Motor neuron (in vitro differentiated cells): Measurements from ENCODE around the gene HIPK3. TPM values are rescaled to one million over a fixed set of nuclear protein-coding genes. Genes with fewer than 3 reads are reported as not detected.

Experiments
- ATAC-seq, 8 experiments: fragments of 200-7000 bp; cut with Tn5 transposase; replicated peaks in 6 of 8; 2 replicates each; pipeline ENCODE4 v1.8.0; 2021; ENCODE audit warnings: mild to moderate bottlenecking in 8 of 8, moderate library complexity in 8 of 8
- H3K27ac ChIP-seq, 2 donors: fragments of 250-450 bp; sonication (Bioruptor Pico); 2 replicates each; pipeline ENCODE4 v1.9.0; 2021; ENCODE audit warnings: antibody characterized with exemption in 2 of 2, mild to moderate bottlenecking in 2 of 2, moderate library complexity in 1 of 2
- H3K4me1 ChIP-seq, 2 donors: fragments of 250-450 bp; sonication (Bioruptor Pico); replicated peaks in 1 of 2; 2 replicates each; pipeline ENCODE4 v1.6.1; 2021; ENCODE audit warnings: antibody characterized with exemption in 2 of 2, mild to moderate bottlenecking in 2 of 2, moderate library complexity in 1 of 2
- H3K4me3 ChIP-seq, 5 donors: fragments of 250-450 bp; sonication (Bioruptor Pico); 2 replicates each; pipeline ENCODE4 v1.9.0; 2021; ENCODE audit warnings: antibody characterized with exemption in 5 of 5, mild to moderate bottlenecking in 5 of 5, moderate library complexity in 4 of 5
- WGBS, 10 experiments: fragments of 450-650 bp; shearing (Covaris generic); methylation state at CpG; one replicate each; pipeline ENCODE4 v1.0.0; 2022; 5-methylcytosine and 5-hydroxymethylcytosine counted together
- in situ Hi-C, 9 experiments: fragments of 400-800 bp; cut with MboI; loops; one replicate each; pipeline ENCODE4 v1.15.0; 2021; ENCODE audit warnings: low sequenced_read_pairs in 9 of 9, low pct_unique_long_range_greater_than_20kb in 2 of 9; ENCODE audit not compliant: unreplicated experiment in 9 of 9
- total RNA-seq, 8 experiments: library from RNA; unstranded; fragments of 300-600 nt; gene quantifications; 2 replicates each; pipeline versions ENCODE4 v1.2.3 to v1.2.4, GENCODE V29; 2022

The HIPK3 gene
- total RNA-seq, 8 experiments from 2014 or later, result 32.4 to 74.1 (median 48.2) TPM

DNA sequence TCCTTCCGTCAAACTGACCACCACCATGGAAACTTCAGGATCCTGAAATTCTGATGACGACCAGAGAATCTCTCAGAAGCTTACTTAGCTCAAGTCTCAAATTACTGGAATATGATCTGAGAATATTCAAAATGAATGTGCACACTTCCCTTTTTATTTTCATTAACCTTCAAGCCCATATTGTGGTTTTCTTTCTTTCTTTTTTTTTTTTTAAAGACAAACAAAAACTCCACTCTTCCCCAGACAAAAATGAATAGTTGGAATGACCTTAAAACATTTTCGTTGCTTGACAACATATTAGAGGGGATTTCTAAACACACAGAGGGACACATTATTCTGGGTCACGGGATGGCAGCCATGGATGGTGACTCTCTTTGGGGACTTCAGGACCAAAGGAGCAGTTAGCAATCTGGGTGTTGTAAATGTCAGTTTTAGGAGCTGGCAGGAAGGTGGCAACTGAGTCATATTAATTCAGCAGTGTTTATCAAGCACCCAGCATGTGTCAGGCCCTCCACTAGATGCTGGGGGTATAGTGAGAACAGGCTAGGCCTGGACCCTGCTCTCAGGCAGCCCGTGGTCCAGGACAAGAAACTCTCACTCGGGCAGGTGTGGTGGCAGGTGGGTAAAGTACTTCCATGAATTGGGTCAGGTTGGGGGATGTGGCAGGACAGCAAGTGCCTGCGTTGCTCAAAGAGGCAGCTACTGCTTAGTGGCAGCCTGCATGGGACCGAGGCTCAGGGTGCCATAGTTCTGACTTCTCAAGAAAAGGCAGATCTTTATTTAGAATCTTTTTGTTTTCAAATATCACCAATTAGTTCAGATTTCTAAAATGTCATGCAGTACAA, 126.1 kb downstream of the HIPK3 start:
- WGBS, 10 experiments, result 39 to 96% (median 79%) methylated on average over 1 to 8 of the region's 8 CpGs
- in situ Hi-C loops, result no loop called here
- peak in 2 of 8 experiments; percentile 19 to 54 for ATAC-seq
- H3K4me1 ChIP-seq, result peaks cover 0 to 9% of the 10 kb centered on the region in 2 donors
- H3K4me3 ChIP-seq, result no peak overlapping the region
- no peak overlapping the region for H3K27ac ChIP-seq

DNA sequence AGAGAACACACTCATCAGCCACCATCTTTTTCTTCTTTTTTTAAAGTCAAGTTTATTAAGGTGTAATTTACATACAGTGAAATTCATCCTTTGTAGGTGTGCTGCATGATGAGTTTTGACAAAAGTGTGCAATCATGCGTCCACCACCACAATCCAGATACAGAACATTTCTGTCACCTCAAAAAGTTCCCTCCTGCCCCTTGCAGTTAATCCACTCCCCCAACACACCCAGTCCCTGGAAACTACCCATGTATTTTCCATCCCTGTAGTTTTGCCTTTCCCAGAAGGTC, 126.7 kb downstream of the HIPK3 start:
- WGBS, 10 experiments, result 75 to 100% (median 100%) methylated on average over 1 of the region's 1 CpG; no CpG with 5 or more reads in 4 of the 10 experiments
- no peak overlapping the region for H3K27ac ChIP-seq
- no peak for ATAC-seq
- in situ Hi-C loops, result no loop called here
- H3K4me3 ChIP-seq, result no peak overlapping the region
- peaks cover 0 to 5% of the 10 kb centered on the region in 2 donors for H3K4me1 ChIP-seq

DNA sequence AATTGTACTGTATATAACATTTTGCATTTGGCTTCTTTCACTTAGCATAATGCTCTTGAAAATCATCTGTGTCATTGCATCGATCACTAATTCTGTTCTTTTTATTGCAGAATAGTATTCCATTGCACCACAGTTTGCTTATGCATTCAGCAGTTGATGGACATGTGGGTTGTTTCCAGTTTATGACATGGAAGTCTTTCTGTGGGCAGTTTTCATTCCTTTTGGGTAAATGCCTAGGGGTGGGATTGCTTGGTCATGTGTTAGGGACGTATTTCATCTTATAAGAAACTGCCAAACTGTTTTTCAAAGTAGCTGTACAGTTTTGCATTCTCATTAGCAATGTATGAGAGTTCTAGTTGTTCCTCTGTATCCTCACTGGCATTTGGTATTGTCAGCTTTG, 127.0 kb downstream of the HIPK3 start:
- Histone ChIP-seq H3K4me3 (no peak overlapping the region), H3K4me1 (peaks cover 0 to 2% of the 10 kb centered on the region in 2 donors), H3K27ac (no peak overlapping the region)
- peak in 2 of 8 experiments; percentile 17 to 63 for ATAC-seq
- in situ Hi-C loops, result no loop called here
- WGBS, 10 experiments, result 50 to 100% (median 83%) methylated on average over 1 to 2 of the region's 2 CpGs; no CpG with 5 or more reads in 3 of the 10 experiments

DNA sequence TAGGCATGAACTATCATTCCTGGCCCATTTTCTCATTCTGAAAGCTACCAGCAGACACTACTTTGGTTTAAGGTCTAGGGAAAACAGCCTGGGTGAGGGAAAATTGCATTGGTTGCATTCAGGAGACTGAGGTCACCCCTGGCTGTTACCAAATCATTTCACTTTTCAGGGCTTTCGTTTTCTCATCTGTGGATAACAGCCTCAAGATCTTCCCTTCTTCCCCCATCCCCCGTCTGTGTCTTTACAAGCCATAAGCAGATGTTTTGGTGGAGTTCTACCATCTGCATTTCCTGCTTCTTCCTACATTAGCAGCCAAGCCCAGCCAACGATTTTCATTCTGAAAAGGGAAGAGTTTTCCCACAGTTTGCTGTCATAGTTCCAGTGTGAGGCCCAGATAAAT, 130.4 kb downstream of the HIPK3 start:
- H3K4me3 ChIP-seq, result no peak overlapping the region
- in situ Hi-C loops, result no loop called here
- ATAC-seq, result peak in 2 of 8 experiments; percentile 13 to 62
- peaks cover 0 to 19% of the 10 kb centered on the region in 2 donors for H3K4me1 ChIP-seq
- H3K27ac ChIP-seq, result no peak overlapping the region
- 0 to 82% (median 25%) methylated on average over 1 to 3 of the region's 3 CpGs; no CpG with 5 or more reads in 3 of the 10 experiments for WGBS, 10 experiments

DNA sequence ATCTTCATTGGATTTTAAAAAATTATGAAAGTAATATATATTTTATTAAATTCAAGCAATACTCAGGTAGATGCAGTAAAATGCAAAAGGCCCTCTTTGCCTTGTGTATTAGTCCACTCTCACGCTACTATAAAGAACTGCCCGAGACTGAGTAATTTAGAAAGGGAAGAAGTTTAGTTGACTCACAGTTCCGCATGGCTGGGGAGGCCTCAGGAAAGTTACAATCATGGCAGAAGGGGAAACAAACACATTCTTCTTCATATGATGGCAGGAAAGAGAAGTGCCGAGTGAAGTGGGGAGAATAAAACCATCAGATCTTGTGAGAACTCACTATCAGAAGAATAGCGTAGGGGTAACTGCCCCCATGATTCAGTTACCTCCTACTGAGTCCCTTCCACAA, 130.8 kb downstream of the HIPK3 start:
- H3K4me3 ChIP-seq, result no peak overlapping the region
- no peak for ATAC-seq
- H3K4me1 ChIP-seq, result peaks cover 0 to 19% of the 10 kb centered on the region in 2 donors
- 87 to 100% (median 90%) methylated on average over 2 to 5 of the region's 5 CpGs; no CpG with 5 or more reads in 2 of the 10 experiments for WGBS, 10 experiments
- in situ Hi-C loops, result no loop called here
- H3K27ac ChIP-seq, result no peak overlapping the region

DNA sequence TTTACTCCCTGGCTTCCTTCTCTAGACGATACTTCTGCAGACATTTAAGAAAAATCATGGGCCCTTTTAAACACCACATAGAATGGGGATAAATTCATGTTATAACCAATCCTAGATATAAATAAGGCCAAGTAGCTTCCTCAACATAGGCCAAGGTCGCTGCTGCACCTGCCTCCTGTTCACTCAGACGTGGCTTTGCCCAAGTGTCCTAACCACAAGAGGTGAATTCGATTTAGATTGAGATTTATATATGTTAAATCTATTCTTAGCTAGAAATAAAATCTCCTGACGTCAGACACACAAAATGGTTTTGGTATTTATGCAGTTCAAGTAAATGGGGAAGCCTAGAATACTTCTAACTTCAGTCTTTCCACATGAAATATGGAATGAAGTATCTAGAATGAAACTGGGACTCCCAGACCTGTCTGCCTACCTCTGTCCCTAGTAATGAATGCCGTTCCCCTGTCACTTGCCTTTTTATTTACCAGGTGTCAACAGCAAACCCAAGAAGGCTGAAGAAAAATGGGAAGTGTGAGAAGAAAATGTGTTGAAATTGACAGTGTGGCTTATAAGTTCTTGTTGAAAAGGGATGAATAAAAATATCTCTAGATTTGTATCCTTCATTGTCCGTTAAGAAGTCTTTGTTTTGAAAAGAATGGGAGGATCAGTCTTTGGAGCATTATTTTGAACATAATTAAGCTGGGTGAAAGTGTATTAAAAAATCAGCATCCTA, 131.8 kb downstream of the HIPK3 start:
- in situ Hi-C loops, result no loop called here
- no peak overlapping the region for H3K4me3 ChIP-seq
- H3K27ac ChIP-seq, result no peak overlapping the region
- H3K4me1 ChIP-seq, result peaks cover 0 to 19% of the 10 kb centered on the region in 2 donors
- WGBS, 10 experiments, result 32 to 100% (median 91%) methylated on average over 1 to 7 of the region's 7 CpGs
- no peak for ATAC-seq

DNA sequence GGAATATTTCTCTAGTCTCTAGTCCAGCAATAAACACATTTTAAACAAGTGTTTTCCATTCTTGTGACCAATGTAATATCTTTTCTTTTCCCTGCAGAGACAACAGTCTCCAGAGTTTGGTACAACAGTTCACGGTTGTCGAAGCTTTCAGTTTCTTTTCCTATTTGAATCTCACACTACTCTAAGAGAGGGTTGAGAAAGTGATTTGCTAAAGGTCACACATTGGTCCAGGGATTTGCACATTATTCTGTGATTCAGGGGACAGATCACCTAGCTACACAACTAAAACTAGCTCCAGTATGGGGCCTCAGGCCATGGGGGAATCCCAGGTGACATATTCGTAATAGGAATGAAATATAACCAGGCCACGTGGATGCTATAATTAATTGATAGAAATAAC, 132.5 kb downstream of the HIPK3 start:
- H3K27ac ChIP-seq, result no peak overlapping the region
- 80 to 98% (median 89%) methylated on average over 2 to 4 of the region's 4 CpGs; no CpG with 5 or more reads in 1 of the 10 experiments for WGBS, 10 experiments
- peaks cover 0 to 19% of the 10 kb centered on the region in 2 donors for H3K4me1 ChIP-seq
- in situ Hi-C loops, result no loop called here
- H3K4me3 ChIP-seq, result no peak overlapping the region
- no peak for ATAC-seq

DNA sequence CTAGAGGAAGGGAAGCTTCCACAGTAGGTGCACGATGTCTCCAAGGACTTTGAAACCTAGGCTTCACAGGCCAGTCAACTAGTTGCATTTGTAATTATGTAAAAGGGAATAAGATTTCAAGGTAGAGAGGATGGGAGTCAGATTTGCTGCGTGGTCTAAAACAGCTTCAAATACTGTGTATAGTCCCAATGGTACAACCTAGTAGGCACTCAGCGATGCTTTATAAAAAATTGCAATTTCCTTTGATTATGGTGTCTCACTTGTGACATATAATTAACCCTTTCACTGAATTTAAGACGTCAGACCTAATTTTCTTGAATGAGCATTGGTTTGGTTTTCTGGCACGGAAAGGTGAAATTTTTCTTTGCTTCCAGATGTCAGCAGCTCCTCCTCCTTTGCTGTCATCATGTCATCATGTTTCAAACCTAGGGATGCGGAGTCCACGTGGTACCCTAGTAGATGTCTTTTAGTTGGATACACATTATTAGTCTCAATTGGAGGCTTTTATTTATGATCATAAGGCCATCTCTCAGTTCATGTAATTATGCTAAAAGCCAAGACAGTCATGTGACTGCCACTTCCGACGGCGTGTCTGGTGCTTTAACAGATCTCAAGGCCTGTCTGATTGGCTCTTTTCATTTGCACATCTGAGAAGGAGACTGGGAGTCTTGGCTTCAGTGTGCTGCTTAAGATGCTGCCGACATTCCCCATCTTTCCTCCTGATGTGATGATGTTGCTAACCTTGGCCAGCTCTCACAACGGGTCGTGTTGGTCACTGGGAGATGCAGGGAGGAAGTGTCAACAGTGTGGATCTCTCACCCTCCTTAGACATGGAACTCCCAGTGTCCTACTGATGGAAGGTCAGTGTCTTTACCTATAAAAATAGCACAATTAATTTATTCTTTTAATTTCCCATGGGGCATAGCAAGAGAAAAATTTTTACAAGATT, 134.0 kb downstream of the HIPK3 start:
- ATAC-seq, result peak in 5 of 8 experiments; percentile 90 to 96 (median 91)
- peak overlapping the region; percentile 32 to 59 for H3K27ac ChIP-seq
- H3K4me1 ChIP-seq, result peaks cover 0 to 19% of the 10 kb centered on the region in 2 donors
- H3K4me3 ChIP-seq, result peak overlapping the region in 1 of 5 donors; percentile 24
- WGBS, 10 experiments, result 39 to 87% (median 68%) methylated on average over 2 to 13 of the region's 13 CpGs
- in situ Hi-C loops, result no loop called here

DNA sequence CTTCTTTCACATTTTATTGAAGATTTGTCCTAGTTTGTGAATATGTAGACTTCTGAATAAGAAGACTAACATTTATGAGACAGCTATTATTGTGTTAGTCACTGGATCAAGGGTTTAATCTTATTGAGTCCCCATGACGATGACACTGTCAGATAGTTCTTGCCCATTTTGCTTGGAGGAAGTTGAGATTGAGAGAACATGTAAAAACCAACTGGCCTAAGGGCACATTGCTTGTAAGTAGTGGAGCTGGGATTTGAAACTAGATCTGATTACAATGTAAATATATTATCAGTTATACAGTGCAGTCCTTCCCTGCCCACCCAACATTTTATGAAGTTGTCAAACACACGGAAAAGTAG, 134.7 kb downstream of the HIPK3 start:
- ATAC-seq, result peak in 2 of 8 experiments; percentile 41 to 84

DNA sequence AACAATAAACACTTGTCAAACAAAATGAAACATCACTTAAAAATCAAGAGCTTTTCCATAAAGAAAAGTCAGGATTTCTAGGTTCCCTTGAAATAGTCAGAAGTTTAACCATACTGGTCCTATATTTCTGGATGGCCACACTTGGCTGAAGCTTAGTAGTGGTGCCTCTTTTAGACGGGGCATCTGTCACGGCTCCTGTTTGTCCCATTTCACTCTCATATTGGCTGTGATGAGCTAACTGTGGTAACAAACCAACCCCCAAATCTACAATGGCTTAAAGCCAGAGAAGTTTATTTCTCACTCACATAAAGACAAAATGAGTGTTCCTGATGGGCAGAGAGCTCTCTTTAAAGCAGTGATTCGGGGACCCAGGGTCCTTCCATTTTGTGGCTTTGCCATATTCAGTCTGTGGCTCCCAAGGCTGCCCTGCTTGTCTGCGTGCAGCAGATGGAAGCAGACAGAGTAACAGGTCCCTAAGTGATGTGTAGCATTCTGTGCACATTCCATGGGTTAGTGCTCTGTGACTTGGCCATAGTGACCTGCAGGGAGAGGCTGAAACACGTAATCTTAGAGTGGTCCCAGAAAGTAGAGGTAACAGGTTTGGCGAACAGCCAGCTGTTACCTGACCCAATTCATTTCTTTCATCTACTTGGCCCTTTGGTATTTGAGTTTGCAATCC, 137.4 kb downstream of the HIPK3 start:
- Histone ChIP-seq H3K27ac (no peak overlapping the region), H3K4me1 (peaks cover 0 to 19% of the 10 kb centered on the region in 2 donors), H3K4me3 (no peak overlapping the region)
- WGBS, 10 experiments, result 30 to 100% (median 94%) methylated on average over 1 to 4 of the region's 6 CpGs; no CpG with 5 or more reads in 4 of the 10 experiments
- no peak for ATAC-seq
- in situ Hi-C loops, result no loop called here

More for the DNA sequence above, 134.7 kb downstream of the HIPK3 start:
- Histone ChIP-seq H3K4me3 (peak overlapping the region in 1 of 5 donors; percentile 24), H3K4me1 (peaks cover 0 to 19% of the 10 kb centered on the region in 2 donors), H3K27ac (peak overlapping the region in 1 of 2 donors; percentile 59)
- WGBS, 10 experiments, result 70 to 100% (median 90%) methylated on average over 1 to 2 of the region's 2 CpGs; no CpG with 5 or more reads in 2 of the 10 experiments
- in situ Hi-C loops, result no loop called here

DNA sequence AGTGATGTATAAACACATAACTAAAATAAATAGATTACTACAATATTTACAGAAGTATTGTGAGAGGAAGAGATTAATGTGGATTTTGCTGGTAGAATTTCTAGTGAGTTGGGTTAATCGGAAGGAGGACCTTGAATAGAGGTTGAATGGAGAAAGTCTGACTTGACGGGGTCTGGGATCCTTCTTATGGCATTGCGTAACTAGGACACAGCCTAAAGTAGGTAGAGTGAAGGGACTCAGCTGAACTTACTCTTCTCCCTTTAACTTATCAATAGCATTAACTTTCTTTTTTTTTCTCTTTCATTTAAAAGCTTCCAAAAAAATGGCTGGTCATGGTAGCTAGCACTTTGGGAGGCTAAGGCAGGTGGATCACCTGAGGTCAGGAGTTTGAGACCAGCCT, 139.2 kb downstream of the HIPK3 start:
- in situ Hi-C loops, result no loop called here
- 90 to 100% (median 100%) methylated on average over 1 to 3 of the region's 3 CpGs; no CpG with 5 or more reads in 2 of the 10 experiments for WGBS, 10 experiments
- no peak overlapping the region for H3K4me3 ChIP-seq
- H3K27ac ChIP-seq, result no peak overlapping the region
- peaks cover 0 to 10% of the 10 kb centered on the region in 2 donors for H3K4me1 ChIP-seq
- ATAC-seq, result no peak

DNA sequence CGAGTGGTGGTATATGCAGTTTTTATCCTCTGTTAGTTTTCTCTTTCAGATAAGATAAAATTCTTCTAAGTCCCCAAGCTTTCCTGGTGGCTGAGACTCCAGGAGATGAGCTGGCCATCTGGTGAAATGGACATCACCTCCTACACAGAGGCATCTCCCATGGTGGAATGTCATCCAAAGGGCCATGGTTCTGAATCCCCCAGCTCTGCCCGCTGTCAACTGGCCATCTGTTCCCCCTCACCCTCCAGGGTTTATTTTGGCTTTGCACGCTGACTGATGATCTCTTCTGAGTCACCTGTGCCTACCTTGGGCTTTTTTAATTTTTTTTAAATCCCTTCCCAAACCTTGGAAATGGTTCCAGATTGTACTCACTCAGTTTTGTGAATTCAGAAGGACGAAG, 142.2 kb downstream of the HIPK3 start:
- ATAC-seq, result no peak
- in situ Hi-C loops, result no loop called here
- Histone ChIP-seq H3K4me1 (peaks cover 16 to 18% of the 10 kb centered on the region in 2 donors), H3K27ac (no peak overlapping the region), H3K4me3 (no peak overlapping the region)
- 47 to 100% (median 90%) methylated on average over 1 to 4 of the region's 4 CpGs; no CpG with 5 or more reads in 1 of the 10 experiments for WGBS, 10 experiments
